H1 (cell line): ENCODE data around the gene MMP13. TPM values are rescaled to one million over a fixed set of nuclear protein-coding genes. Genes with fewer than 3 reads are reported as not detected.

Source experiments
- CTCF ChIA-PET: fragments of 300-600 bp; sonication (Branson Sonifier 250); formaldehyde crosslinking; loops from one replicate; lab custom pipeline; 2021; ENCODE audit not compliant: partially characterized antibody; lab: Charles Lee
- POLR2A ChIA-PET: fragments of 300-600 bp; sonication (Branson Sonifier 250); formaldehyde crosslinking; loops from one replicate; lab custom pipeline; 2021; ENCODE audit warnings: inconsistent platforms; ENCODE audit not compliant: partially characterized antibody; lab: Charles Lee
- DNase-seq, 2 experiments: peaks; one replicate each; pipeline versions ENCODE4 v3.0.0 to v3.0.0-alpha.2; 2010 to 2022; ENCODE audit warnings: low spot score in 2 of 2, low read depth in 1 of 2, mixed read lengths in 1 of 2
- FAIRE-seq: peaks from 2 replicates; lab custom pipeline; 2011; peaks lifted over from hg19 to GRCh38; lab: Jason Lieb, UNC
- H2AFZ ChIP-seq: 2 replicates; pipeline ENCODE4 v1.8.1; 2012; ENCODE audit warnings: low read length, inconsistent platforms
- H2AK5ac ChIP-seq: 2 replicates; pipeline ENCODE4 v1.6.1; 2013; ENCODE audit warnings: low read depth, low read length
- H2BK120ac ChIP-seq: replicated peaks from 2 replicates; pipeline ENCODE3; 2013; ENCODE audit warnings: low read depth, low read length, inconsistent platforms
- H2BK12ac ChIP-seq: 2 replicates; pipeline ENCODE4 v1.6.1; 2013; ENCODE audit warnings: low read depth, low read length
- H2BK15ac ChIP-seq: 2 replicates; pipeline ENCODE4 v1.6.1; 2013; ENCODE audit warnings: low read length
- H2BK20ac ChIP-seq: 2 replicates; pipeline ENCODE4 v1.6.1; 2013; ENCODE audit warnings: low read length
- H2BK5ac ChIP-seq: 2 replicates; pipeline ENCODE4 v1.6.1; 2013; ENCODE audit warnings: low read depth, low read length
- H3K14ac ChIP-seq: 2 replicates; pipeline ENCODE4 v1.6.1; 2013; ENCODE audit warnings: inconsistent platforms; ENCODE audit not compliant: insufficient read length
- H3K18ac ChIP-seq: 2 replicates; pipeline ENCODE4 v1.6.1; 2013; ENCODE audit warnings: low read length; ENCODE audit errors: extremely low read depth
- H3K23ac ChIP-seq: 2 replicates; pipeline ENCODE4 v1.6.1; 2013; ENCODE audit warnings: inconsistent platforms; ENCODE audit not compliant: insufficient read length
- H3K23me2 ChIP-seq: 2 replicates; pipeline ENCODE4 v1.6.1; 2013; ENCODE audit warnings: low read depth, low read length
- H3K27ac ChIP-seq: 2 replicates; pipeline ENCODE4 v1.6.1; 2011; ENCODE audit warnings: low read depth, low read length, inconsistent platforms
- H3K27me3 ChIP-seq, 4 experiments: replicated peaks in 1 of 4; 1 replicate in 1 of 4; 2 replicates in 3 of 4; pipeline versions ENCODE4 v1.6.1 to v1.8.1; 2011 to 2013; ENCODE audit warnings: low read length in 3 of 4, mild to moderate bottlenecking in 3 of 4, inconsistent platforms in 2 of 4, mixed read lengths in 2 of 4, moderate library complexity in 1 of 4; ENCODE audit not compliant: control insufficient read depth in 3 of 4, insufficient read depth in 3 of 4; ENCODE audit errors: extremely low read depth in 1 of 4
- H3K36me3 ChIP-seq, 4 experiments: 2 replicates each; pipeline versions ENCODE4 v1.6.1 to v1.8.1; 2011 to 2013; ENCODE audit warnings: mild to moderate bottlenecking in 4 of 4, low read length in 3 of 4, moderate library complexity in 2 of 4, control low read depth in 1 of 4, inconsistent platforms in 1 of 4; ENCODE audit not compliant: insufficient read depth in 4 of 4, control insufficient read depth in 2 of 4
- H3K4ac ChIP-seq: replicated peaks from 2 replicates; pipeline ENCODE3; 2013; ENCODE audit warnings: low read length, low read depth, mixed read lengths, inconsistent platforms; ENCODE audit not compliant: insufficient read length
- H3K4me1 ChIP-seq, 4 experiments: replicated peaks in 1 of 4; 1 replicate in 1 of 4; 2 replicates in 3 of 4; pipeline versions ENCODE4 v1.6.1 to v1.8.1; 2011 to 2013; ENCODE audit warnings: low read length in 3 of 4, inconsistent platforms in 2 of 4, mixed read lengths in 1 of 4; ENCODE audit not compliant: insufficient read depth in 4 of 4, control insufficient read depth in 3 of 4
- H3K4me2 ChIP-seq, 2 experiments: 2 replicates each; pipeline versions ENCODE4 v1.6.1 to v1.8.1; 2011 to 2013; ENCODE audit warnings: low read depth in 2 of 2, low read length in 2 of 2, control low read depth in 1 of 2, inconsistent platforms in 1 of 2, mild to moderate bottlenecking in 1 of 2; ENCODE audit not compliant: insufficient read depth in 1 of 2
- H3K4me3 ChIP-seq, 4 experiments: fragments of 200-600, 300-600 bp in 1 of 4; sonication (generic), shearing (Covaris generic), sonication (Bioruptor Twin) in 1 of 4; 2 replicates each; pipeline versions ENCODE4 v1.5.1 to v1.8.1; 2011 to 2016; ENCODE audit warnings: low read length in 4 of 4, low read depth in 3 of 4, control low read depth in 2 of 4, inconsistent platforms in 2 of 4, mild to moderate bottlenecking in 2 of 4, mixed read lengths in 1 of 4, moderate library complexity in 1 of 4; ENCODE audit not compliant: insufficient read depth in 2 of 4; ENCODE audit errors: extremely low read depth in 1 of 4
- H3K56ac ChIP-seq: replicated peaks from 2 replicates; pipeline ENCODE3; 2013; ENCODE audit warnings: low read depth, mild to moderate bottlenecking, mixed read lengths, low read length, inconsistent platforms; ENCODE audit not compliant: insufficient read length
- H3K79me1 ChIP-seq: 2 replicates; pipeline ENCODE4 v1.6.1; 2013; ENCODE audit warnings: low read depth, low read length, control low read depth
- H3K79me2 ChIP-seq, 2 experiments: 2 replicates each; pipeline versions ENCODE4 v1.6.1 to v1.8.1; 2012 to 2013; ENCODE audit warnings: low read length in 2 of 2, mild to moderate bottlenecking in 2 of 2, inconsistent platforms in 1 of 2; ENCODE audit not compliant: insufficient read depth in 2 of 2, control insufficient read depth in 1 of 2
- H3K9ac ChIP-seq, 4 experiments: replicated peaks in 1 of 4; 1 replicate in 1 of 4; 2 replicates in 3 of 4; pipeline versions ENCODE4 v1.6.1 to v1.8.1; 2011 to 2013; ENCODE audit warnings: low read depth in 3 of 4, low read length in 3 of 4, control low read depth in 2 of 4, mild to moderate bottlenecking in 2 of 4, moderate library complexity in 2 of 4, inconsistent platforms in 1 of 4; ENCODE audit errors: extremely low read depth in 1 of 4
- H3K9me3 ChIP-seq, 2 experiments: 2 replicates each; pipeline versions ENCODE4 v1.6.1 to v1.8.1; 2012 to 2013; ENCODE audit warnings: mild to moderate bottlenecking in 2 of 2, moderate library complexity in 2 of 2, control low read depth in 1 of 2, inconsistent platforms in 1 of 2, low read depth in 1 of 2, low read length in 1 of 2, mixed read lengths in 1 of 2; ENCODE audit not compliant: insufficient read depth in 2 of 2
- H4K20me1 ChIP-seq, 2 experiments: replicated peaks in 1 of 2; 2 replicates each; pipeline versions ENCODE3 to v1.8.1; 2011 to 2013; ENCODE audit warnings: inconsistent platforms in 2 of 2, low read length in 2 of 2, mild to moderate bottlenecking in 1 of 2; ENCODE audit not compliant: insufficient read depth in 2 of 2, control insufficient read depth in 1 of 2
- H4K5ac ChIP-seq: 2 replicates; pipeline ENCODE4 v1.6.1; 2013; ENCODE audit warnings: low read length, low read depth, mixed read lengths, inconsistent platforms; ENCODE audit not compliant: insufficient read length
- H4K8ac ChIP-seq: 2 replicates; pipeline ENCODE4 v1.8.0; 2013; ENCODE audit warnings: mild to moderate bottlenecking, moderate library complexity, low read length, inconsistent platforms; ENCODE audit not compliant: insufficient read depth; ENCODE audit errors: extremely low read depth
- H4K91ac ChIP-seq: replicated peaks from 2 replicates; pipeline ENCODE3; 2013; ENCODE audit warnings: low read length, mixed read lengths, inconsistent platforms; ENCODE audit not compliant: insufficient read length
- ASH2L ChIP-seq: fragments of 200-600, 300-600 bp; sonication (generic); IDR thresholded peaks from one replicate; pipeline ENCODE4 v1.7.1; 2017; ENCODE audit warnings: low read length
- BACH1 ChIP-seq: IDR thresholded peaks from 2 replicates; pipeline ENCODE4 v1.6.1; 2012; ENCODE audit warnings: low read length, improper control_type of control experiment
- EZH2 ChIP-seq: fragments of 200-600 bp; sonication (generic); IDR thresholded peaks from 2 replicates; pipeline ENCODE4 v1.7.1; 2012; ENCODE audit warnings: low read depth, mild to moderate bottlenecking, moderate library complexity, low read length, inconsistent platforms; ENCODE audit not compliant: severe bottlenecking
- JUND ChIP-seq: IDR thresholded peaks from 2 replicates; pipeline ENCODE4 v1.6.1; 2011; ENCODE audit warnings: mild to moderate bottlenecking, improper control_type of control experiment, low read length
- NANOG ChIP-seq: IDR thresholded peaks from 2 replicates; pipeline ENCODE4 v1.6.1; 2011; ENCODE audit warnings: low read length, low read depth, mild to moderate bottlenecking, inconsistent platforms; ENCODE audit not compliant: insufficient read depth, poor library complexity, severe bottlenecking
- NRF1 ChIP-seq: IDR thresholded peaks from 2 replicates; pipeline ENCODE4 v1.6.1; 2011; ENCODE audit warnings: mild to moderate bottlenecking, low read depth, low read length, improper control_type of control experiment
- POLR2AphosphoS5 ChIP-seq: IDR thresholded peaks from 2 replicates; pipeline ENCODE4 v1.6.1; 2011; ENCODE audit warnings: low read depth, low read length
- RBBP5 ChIP-seq: IDR thresholded peaks from 2 replicates; pipeline ENCODE4 v1.7.1; 2012; ENCODE audit warnings: low read depth, mild to moderate bottlenecking, inconsistent platforms, low read length, moderate library complexity, borderline replicate concordance
- RNF2 ChIP-seq: fragments of 200-900, 300-1000 bp; sonication (generic); IDR thresholded peaks from 2 replicates; pipeline ENCODE4 v1.7.1; 2016; ENCODE audit warnings: borderline replicate concordance, low read depth, mild to moderate bottlenecking, antibody characterized with exemption, low read length; ENCODE audit not compliant: poor library complexity, severe bottlenecking; ENCODE audit errors: missing control alignments
- SIX5 ChIP-seq: IDR thresholded peaks from 2 replicates; pipeline ENCODE4 v1.6.1; 2011; ENCODE audit warnings: mild to moderate bottlenecking, low read depth, low read length
- SP2 ChIP-seq: IDR thresholded peaks from 2 replicates; pipeline ENCODE4 v1.6.1; 2012; ENCODE audit warnings: mild to moderate bottlenecking, low read length, inconsistent platforms
- SUZ12 ChIP-seq: fragments of 200-600 bp; sonication (generic); IDR thresholded peaks from 2 replicates; pipeline ENCODE4 v1.6.1; 2012; ENCODE audit warnings: mild to moderate bottlenecking, inconsistent platforms, low read length, moderate library complexity, mixed read lengths
- TAF7 ChIP-seq: optimal IDR thresholded peaks from 2 replicates; pipeline ENCODE3; 2011; ENCODE audit warnings: low read depth, mild to moderate bottlenecking, inconsistent platforms, low read length, moderate library complexity, borderline replicate concordance
- YY1 ChIP-seq: IDR thresholded peaks from 2 replicates; pipeline ENCODE4 v1.6.1; 2011; ENCODE audit warnings: low read depth, mild to moderate bottlenecking, low read length
- polyA plus RNA-seq, 7 experiments: library from polyadenylated mRNA; depleted of rRNA in 3 of 7; stranded (reverse) in 5 of 7; unstranded in 2 of 7; fragments of >200 nt in 5 of 7; fragments of 200-250 nt in 2 of 7; gene quantifications; 1 replicate in 5 of 7; 2 replicates in 1 of 7; 4 replicates in 1 of 7; pipeline versions ENCODE4 v1.2.1 to v1.2.3, GENCODE V29; 2011 to 2013; ENCODE audit warnings: missing spikeins in 2 of 7, mixed read lengths in 2 of 7
- total RNA-seq: library from RNA; stranded (reverse); fragmentation: NEBNext Ultra II Directional; extraction: Animal tissue kit (Norgen Biotek cat#: 25700); gene quantifications from 2 replicates; pipeline ENCODE4 v1.2.1, GENCODE V29; 2021

MMP13 gene
- total and polyA plus RNA-seq, 2 of the 8 experiments (the other 6 are each of a cell fraction or from before 2014, with no cell fraction given) = not detected

DNA sequence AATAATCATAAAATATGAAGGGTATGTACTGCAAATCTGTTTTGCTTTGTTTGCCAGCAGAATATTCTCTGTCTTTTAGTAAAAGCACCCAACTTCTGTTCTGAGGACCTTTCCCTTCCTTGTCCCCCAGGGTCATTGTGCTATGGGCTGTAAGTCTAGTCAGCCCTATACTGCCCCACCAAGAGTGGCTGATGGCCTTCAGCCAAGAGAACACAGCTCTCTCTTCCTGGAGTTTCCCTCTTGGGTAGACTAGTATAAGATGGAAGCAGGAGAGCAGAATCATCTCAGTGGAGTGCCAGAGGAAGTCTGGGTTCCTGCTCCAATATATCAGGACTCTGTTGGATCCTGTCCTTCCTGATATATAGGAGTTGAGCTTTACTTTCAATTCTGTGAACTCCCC, 29.0 kb downstream of the MMP13 start:
- Histone ChIP-seq H3K27ac (no peak overlapping the region), H3K18ac (no peak overlapping the region), H3K4me1 (no peaks in the 10 kb centered on the region), H3K79me1 (no peaks in the 10 kb centered on the region), H3K79me2 (no peaks in the 10 kb centered on the region), H2BK120ac (no peak overlapping the region), H4K91ac (no peak overlapping the region), H2AK5ac (no peak overlapping the region), H3K27me3 (no peaks in the 10 kb centered on the region), H3K23me2 (no peaks in the 10 kb centered on the region), H3K9ac (no peak overlapping the region), H2AFZ (no peak overlapping the region), H3K4me2 (no peak overlapping the region), H2BK12ac (no peak overlapping the region), H3K23ac (no peak overlapping the region), H4K8ac (no peak overlapping the region), H2BK15ac (no peak overlapping the region), H2BK20ac (no peak overlapping the region), H3K4me3 (no peak overlapping the region), H4K5ac (no peak overlapping the region), H3K36me3 (no peaks in the 10 kb centered on the region), H3K9me3 (no peaks in the 10 kb centered on the region), H3K4ac (no peak overlapping the region), H2BK5ac (no peak overlapping the region), H4K20me1 (no peaks in the 10 kb centered on the region), H3K14ac (no peak overlapping the region), H3K56ac (no peak overlapping the region)
- TF ChIP-seq YY1 (no peak), SP2 (no peak), POLR2AphosphoS5 (no peak), RNF2 (no peak), JUND (no peak), BACH1 (no peak), RBBP5 (no peak), SIX5 (no peak), SUZ12 (no peak), EZH2 (no peak), NRF1 (no peak), NANOG (no peak), TAF7 (no peak), ASH2L (no peak)
- FAIRE-seq (no peak), DNase-seq (no peak)
- CTCF ChIA-PET = interaction anchor here (0.9 to 8.4 kb wide), 7 partner anchors 9 to 193 kb away, joined by 3 to 60 read pairs (median 4); no protein-coding TSS in a partner anchor
- POLR2A ChIA-PET = no interaction called here
